ENCODE measurements around the gene AOPEP.

- no peak for TF ChIP-seq ZZZ3 (CRISPR knock-in tag; IDR thresholded peaks at IDR 0.05; ENCODE audit: borderline replicate concordance)
- TF ChIP-seq MZF1 (CRISPR knock-in tag; IDR thresholded peaks at IDR 0.05; ENCODE audit: borderline replicate concordance): no peak
- TF ChIP-seq HOXA5 (CRISPR knock-in tag; IDR thresholded peaks at IDR 0.05): no peak
- TF ChIP-seq CREB1 (IDR thresholded peaks at IDR 0.05): no peak
- TF ChIP-seq CREB1 (CRISPR knock-in tag; IDR thresholded peaks at IDR 0.05): no peak
- TF ChIP-seq SP2 (CRISPR knock-in tag; IDR thresholded peaks at IDR 0.05): no peak
- TF ChIP-seq CBX2 (IDR thresholded peaks at IDR 0.05; ENCODE audit: low read depth, low read length): no peak
- TF ChIP-seq CBX2 (CRISPR knock-in tag; IDR thresholded peaks at IDR 0.05; ENCODE audit: low read depth): no peak
- TF ChIP-seq RBAK (CRISPR knock-in tag; IDR thresholded peaks at IDR 0.05): no peak
- no peak for TF ChIP-seq MYC (CRISPR knock-in tag; IDR thresholded peaks at IDR 0.05; ENCODE audit: borderline replicate concordance)
- TF ChIP-seq SP1 (IDR thresholded peaks at IDR 0.05): no peak
- TF ChIP-seq SP1 (CRISPR knock-in tag; IDR thresholded peaks at IDR 0.05): no peak
- TF ChIP-seq ZFP36L2 (CRISPR knock-in tag; IDR thresholded peaks at IDR 0.05): no peak
- TF ChIP-seq CTCF (CRISPR knock-in tag; IDR thresholded peaks at IDR 0.05): no peak
- no peak for TF ChIP-seq ZNF556 (CRISPR knock-in tag; IDR thresholded peaks at IDR 0.05; ENCODE audit: borderline replicate concordance)
- TF ChIP-seq ZBTB7B (CRISPR knock-in tag; IDR thresholded peaks at IDR 0.05): no peak
- no peak for TF ChIP-seq SMC3 (IDR thresholded peaks at IDR 0.05; ENCODE audit: low read length)
Observed at GRCh38 chr9:95073918-95074317, 347.4 kb downstream of the AOPEP start.
